GM08714 (cell line): ENCODE results near the gene DMAP1.

Experiments
- H3K4me3 ChIP-seq: fragments of 200-500 bp; sonication (Bioruptor generic); 2 replicates; pipeline ENCODE4 v1.5.1; 2014; ENCODE audit warnings: mild to moderate bottlenecking, low read length, inconsistent platforms
- ZNF274 ChIP-seq: IDR thresholded peaks from 2 replicates; pipeline ENCODE4 v1.6.1; 2012; ENCODE audit warnings: mild to moderate bottlenecking, low read depth, low read length

Gene DMAP1

DNA sequence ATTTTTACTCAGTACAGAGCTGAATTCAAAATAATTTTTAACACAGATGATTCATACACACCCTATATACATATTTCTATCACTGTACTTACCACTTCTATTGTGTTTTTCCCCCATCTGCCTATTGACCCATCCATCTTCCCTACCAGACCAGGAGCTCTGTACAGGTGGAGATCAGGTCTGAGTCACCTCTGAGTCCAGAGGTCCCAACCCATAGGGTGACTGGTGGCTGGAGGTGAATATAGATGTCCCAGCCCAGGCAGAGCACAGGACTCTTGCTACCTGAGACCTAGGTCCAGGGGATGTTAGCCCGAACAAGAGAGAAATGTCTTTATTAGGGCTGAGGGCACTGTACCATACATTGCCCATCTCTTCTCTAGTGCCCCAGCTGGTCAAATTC, 54.8 kb downstream of the DMAP1 start:
- TF ChIP-seq ZNF274: no peak
- no peak overlapping the region for H3K4me3 ChIP-seq
